ENCODE measurements around the gene IGSF21.

The IGSF21 gene

DNA sequence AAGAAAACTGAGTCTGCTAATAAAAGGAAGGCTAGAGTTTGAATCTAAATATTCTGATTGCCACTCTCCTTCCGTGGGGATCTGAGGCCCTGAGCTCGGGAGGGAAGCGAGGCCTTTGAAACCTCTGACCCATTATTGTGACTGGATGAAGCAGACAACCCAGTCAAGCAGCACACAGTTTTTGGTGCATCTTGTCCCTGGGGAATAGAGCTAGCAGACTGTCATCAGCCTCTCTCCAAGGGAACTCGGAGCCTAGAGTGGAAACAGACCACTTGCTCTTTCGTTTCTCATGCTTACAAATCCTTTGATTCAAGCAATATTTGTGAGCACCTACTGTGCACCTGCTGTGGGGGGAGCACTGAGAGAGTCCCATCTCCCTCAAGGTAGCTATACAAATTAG, 240.0 kb downstream of the IGSF21 start:
- Histone ChIP-seq H3K27ac (no peak overlapping the region), H3K4me3 (no peak overlapping the region)
- no peak for DNase-seq (ENCODE audit: low spot score)
- TF ChIP-seq, protein P1, sequence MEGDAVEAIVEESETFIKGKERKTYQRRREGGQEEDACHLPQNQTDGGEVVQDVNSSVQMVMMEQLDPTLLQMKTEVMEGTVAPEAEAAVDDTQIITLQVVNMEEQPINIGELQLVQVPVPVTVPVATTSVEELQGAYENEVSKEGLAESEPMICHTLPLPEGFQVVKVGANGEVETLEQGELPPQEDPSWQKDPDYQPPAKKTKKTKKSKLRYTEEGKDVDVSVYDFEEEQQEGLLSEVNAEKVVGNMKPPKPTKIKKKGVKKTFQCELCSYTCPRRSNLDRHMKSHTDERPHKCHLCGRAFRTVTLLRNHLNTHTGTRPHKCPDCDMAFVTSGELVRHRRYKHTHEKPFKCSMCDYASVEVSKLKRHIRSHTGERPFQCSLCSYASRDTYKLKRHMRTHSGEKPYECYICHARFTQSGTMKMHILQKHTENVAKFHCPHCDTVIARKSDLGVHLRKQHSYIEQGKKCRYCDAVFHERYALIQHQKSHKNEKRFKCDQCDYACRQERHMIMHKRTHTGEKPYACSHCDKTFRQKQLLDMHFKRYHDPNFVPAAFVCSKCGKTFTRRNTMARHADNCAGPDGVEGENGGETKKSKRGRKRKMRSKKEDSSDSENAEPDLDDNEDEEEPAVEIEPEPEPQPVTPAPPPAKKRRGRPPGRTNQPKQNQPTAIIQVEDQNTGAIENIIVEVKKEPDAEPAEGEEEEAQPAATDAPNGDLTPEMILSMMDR (IDR thresholded peaks at IDR 0.05), result no peak

DNA sequence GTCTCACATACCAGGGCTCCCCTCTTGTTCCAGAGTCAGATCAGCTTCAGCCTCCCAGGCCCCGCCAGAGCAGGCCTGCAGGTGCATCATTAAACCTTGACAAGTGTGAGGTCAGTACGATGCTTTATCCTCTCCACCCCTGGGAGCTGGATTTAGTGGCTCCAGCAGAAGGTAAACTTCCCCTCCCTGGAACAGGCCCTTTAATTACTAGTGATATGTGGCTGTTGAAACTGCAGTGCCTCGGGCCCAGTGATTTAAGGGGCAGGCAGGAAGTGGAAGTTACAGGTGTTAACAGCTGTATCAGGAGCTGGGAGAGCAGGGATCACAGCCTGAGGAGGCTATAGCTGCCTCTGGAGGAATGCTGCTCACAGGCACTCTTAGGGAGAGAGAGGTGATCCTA, 240.8 kb downstream of the IGSF21 start:
- no peak overlapping the region for H3K27ac ChIP-seq
- no peak overlapping the region for H3K4me3 ChIP-seq
- DNase-seq (ENCODE audit: low spot score), result no peak
- TF ChIP-seq, protein P1 (IDR thresholded peaks at IDR 0.05), result no peak

DNA sequence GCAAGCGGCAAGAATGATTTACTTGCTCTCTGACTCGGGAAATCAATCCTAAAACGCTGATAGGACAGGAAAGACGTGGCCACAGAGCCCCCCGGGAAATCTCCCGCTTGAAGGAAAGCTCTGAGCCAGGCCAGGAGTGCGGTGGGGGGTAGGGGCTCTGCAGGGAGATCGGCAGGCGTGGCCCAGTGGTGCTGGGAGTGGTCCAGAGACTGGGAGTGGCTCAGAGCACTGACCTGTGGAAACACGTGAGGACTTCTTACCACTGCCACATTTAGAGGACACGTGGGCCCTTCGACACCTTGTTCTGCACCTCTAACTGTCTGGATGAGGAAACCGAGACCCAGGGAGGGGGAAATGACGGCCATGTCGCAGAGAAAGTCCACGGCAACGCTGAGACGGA, 243.1 kb downstream of the IGSF21 start:
- TF ChIP-seq, protein P1 (IDR thresholded peaks at IDR 0.05), result no peak
- Histone ChIP-seq H3K27ac (no peak overlapping the region), H3K4me3 (no peak overlapping the region)
- no peak for DNase-seq (ENCODE audit: low spot score)

DNA sequence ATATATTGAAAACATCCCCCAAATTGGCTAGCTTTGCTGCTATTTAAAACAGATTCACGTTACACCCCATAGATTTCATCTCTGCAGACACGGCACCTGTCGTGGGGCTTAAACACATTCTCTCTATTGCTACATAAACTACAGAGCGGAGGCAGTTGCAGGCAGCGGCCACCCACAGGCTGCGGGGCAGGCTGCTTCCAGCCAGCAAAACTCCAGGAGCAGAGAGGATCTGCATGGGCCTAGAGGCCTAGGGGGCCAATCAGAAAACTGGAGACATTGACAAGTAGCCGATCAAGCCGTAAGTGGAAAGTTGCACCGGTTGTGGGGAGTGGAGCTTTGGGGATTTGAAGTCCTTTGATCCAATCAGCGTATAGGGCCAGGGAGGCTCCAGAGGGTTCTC, 244.1 kb downstream of the IGSF21 start:
- DNase-seq (ENCODE audit: low spot score), result no peak
- Histone ChIP-seq H3K4me3 (no peak overlapping the region), H3K27ac (no peak overlapping the region)
- TF ChIP-seq, protein P1 (IDR thresholded peaks at IDR 0.05), result no peak

DNA sequence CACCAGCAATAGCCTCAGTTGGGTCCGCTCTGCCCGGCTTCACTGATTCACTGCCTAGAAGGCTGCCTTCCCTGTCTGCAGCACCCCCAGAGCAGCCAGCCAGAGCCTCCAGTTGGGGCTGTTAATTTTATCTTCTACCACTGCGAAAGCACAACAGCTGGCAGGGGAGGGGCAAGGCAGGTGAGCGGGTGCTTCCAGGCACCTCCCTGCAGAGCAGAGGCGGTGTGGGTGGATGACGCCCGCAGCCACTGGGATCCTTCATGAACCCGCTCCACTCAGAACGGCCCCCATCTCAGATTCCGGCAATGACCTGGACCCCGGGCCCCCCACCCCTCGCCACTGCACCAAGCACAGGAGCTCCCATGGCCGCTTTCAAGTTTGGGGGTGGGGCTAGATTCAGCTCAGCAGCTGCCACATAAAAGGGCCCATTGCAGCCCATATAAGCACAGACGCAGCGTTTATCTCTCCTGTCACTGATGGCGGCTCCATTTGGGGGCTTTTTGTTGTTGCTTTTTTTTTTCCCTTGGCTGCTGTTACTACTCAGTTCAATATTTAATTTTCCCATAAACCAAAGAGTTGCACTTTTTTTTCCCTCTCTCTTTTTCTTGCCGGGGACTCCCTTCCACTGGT, 245.2 kb downstream of the IGSF21 start:
- no peak for DNase-seq (ENCODE audit: low spot score)
- Histone ChIP-seq H3K27ac (no peak overlapping the region), H3K4me3 (no peak overlapping the region)
- TF ChIP-seq, protein P1 (IDR thresholded peaks at IDR 0.05), result no peak

DNA sequence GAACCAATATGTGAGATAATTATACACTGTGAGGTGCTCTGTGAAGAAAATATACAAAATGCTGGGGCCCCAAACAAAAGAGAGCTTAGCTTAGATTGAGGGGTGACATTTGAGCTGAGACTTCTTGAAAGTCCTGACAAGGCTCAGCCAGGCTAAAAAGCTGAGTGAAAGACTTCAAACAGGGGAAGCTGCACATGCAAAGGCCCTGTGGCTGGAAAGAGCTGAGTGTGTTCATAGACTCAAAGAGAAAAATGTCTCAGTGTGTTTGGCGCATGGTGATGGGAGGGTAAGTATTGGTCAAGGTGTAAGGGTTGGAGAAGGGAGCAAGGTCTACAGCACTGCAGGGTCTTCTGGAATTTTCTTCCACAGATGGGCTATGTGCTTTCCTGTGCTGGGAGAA, 245.9 kb downstream of the IGSF21 start:
- Histone ChIP-seq H3K27ac (no peak overlapping the region), H3K4me3 (no peak overlapping the region)
- TF ChIP-seq, protein P1 (IDR thresholded peaks at IDR 0.05), result no peak
- DNase-seq (ENCODE audit: low spot score), result no peak

DNA sequence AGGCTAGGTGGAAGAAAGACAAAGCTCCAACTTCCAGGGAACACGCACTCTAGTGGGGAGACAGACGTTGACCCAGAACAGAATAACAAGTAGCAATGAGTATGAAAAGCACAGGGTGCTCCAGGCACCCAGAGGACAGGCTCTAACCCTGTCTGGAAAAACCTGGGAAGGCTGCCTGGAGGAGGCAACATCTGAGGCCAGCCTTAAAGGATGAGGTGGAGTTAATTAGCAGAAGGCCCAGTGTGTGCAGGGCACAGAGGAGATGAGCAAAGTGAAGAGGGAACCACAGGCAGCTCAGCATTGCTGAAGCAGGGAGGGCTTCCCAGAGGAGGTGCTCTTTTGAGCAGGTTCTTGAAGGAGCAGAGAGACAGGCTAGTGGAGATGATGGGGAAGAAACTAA, 246.4 kb downstream of the IGSF21 start:
- TF ChIP-seq, protein P1 (IDR thresholded peaks at IDR 0.05), result no peak
- Histone ChIP-seq H3K4me3 (no peak overlapping the region), H3K27ac (no peak overlapping the region)
- no peak for DNase-seq (ENCODE audit: low spot score)
